GM23338 (cell line): ENCODE results near the gene VMP1. TPM values are rescaled to one million over a fixed set of nuclear protein-coding genes. Genes with fewer than 3 reads are reported as not detected.

ENCODE experiments used
- ATAC-seq: fragments of 200-7000 bp; cut with Tn5 transposase; 3 replicates; pipeline ENCODE4 v1.9.1; 2020
- DNase-seq: peaks from one replicate; pipeline ENCODE4 v3.0.0-alpha.2; 2015; ENCODE audit warnings: low spot score
- H2AFZ ChIP-seq: fragments of 200-600 bp; sonication (generic); 2 replicates; pipeline ENCODE4 v1.8.0; 2016; ENCODE audit warnings: antibody characterized with exemption, mild to moderate bottlenecking, moderate library complexity
- H3F3A ChIP-seq: fragments of 200-600 bp; sonication (generic); replicated peaks from 2 replicates; pipeline ENCODE4 v1.8.0; 2017; ENCODE audit warnings: antibody characterized with exemption, mixed run types, low read depth
- H3K27ac ChIP-seq: fragments of 200-600 bp; sonication (generic); 2 replicates; pipeline ENCODE4 v1.6.1; 2016; ENCODE audit warnings: low read depth
- H3K27me3 ChIP-seq: fragments of 200-600 bp; sonication (generic); 2 replicates; pipeline ENCODE4 v1.8.0; 2016; ENCODE audit warnings: mild to moderate bottlenecking, mixed run types, moderate library complexity; ENCODE audit not compliant: insufficient read depth
- H3K36me3 ChIP-seq: fragments of 200-600 bp; sonication (generic); 2 replicates; pipeline ENCODE4 v1.8.0; 2016; ENCODE audit warnings: mild to moderate bottlenecking; ENCODE audit not compliant: insufficient read depth
- H3K4me1 ChIP-seq: fragments of 200-600 bp; sonication (generic); 2 replicates; pipeline ENCODE4 v1.8.0; 2016; ENCODE audit warnings: mild to moderate bottlenecking, moderate library complexity; ENCODE audit not compliant: insufficient read depth
- H3K4me2 ChIP-seq: fragments of 200-600 bp; sonication (generic); 2 replicates; pipeline ENCODE4 v1.7.1; 2017; ENCODE audit warnings: mixed run types
- H3K4me3 ChIP-seq: fragments of 200-600 bp; sonication (generic); 2 replicates; pipeline ENCODE4 v1.6.1; 2016; ENCODE audit warnings: mixed run types
- H3K79me2 ChIP-seq: fragments of 200-600 bp; sonication (generic); replicated peaks from 2 replicates; pipeline ENCODE4 v1.8.0; 2017; ENCODE audit warnings: mild to moderate bottlenecking; ENCODE audit not compliant: insufficient read depth
- H3K9me2 ChIP-seq: fragments of 200-600 bp; sonication (generic); 2 replicates; pipeline ENCODE4 v1.8.0; 2017; ENCODE audit not compliant: insufficient read depth
- H4K20me1 ChIP-seq: fragments of 200-600 bp; sonication (generic); replicated peaks from 2 replicates; pipeline ENCODE4 v1.8.0; 2017; ENCODE audit warnings: mild to moderate bottlenecking; ENCODE audit not compliant: insufficient read depth
- H3K27ac Mint-ChIP-seq: 2 replicates; pipeline ENCODE4 v1.8.0; 2020; ENCODE audit warnings: inconsistent platforms, mild to moderate bottlenecking, moderate library complexity, mixed read lengths
- H3K27me3 Mint-ChIP-seq: 3 replicates; pipeline ENCODE4 v1.8.0; 2022; ENCODE audit warnings: low read depth, mild to moderate bottlenecking, moderate library complexity, mixed read lengths, inconsistent platforms; ENCODE audit not compliant: insufficient read depth, poor library complexity
- H3K36me3 Mint-ChIP-seq: 3 replicates; pipeline ENCODE4 v1.8.0; 2021; ENCODE audit warnings: low read depth, mild to moderate bottlenecking, inconsistent platforms, moderate library complexity, mixed read lengths
- H3K4me1 Mint-ChIP-seq: 3 replicates; pipeline ENCODE4 v1.8.0; 2020; ENCODE audit warnings: mild to moderate bottlenecking, inconsistent platforms, mixed read lengths
- H3K4me3 Mint-ChIP-seq: 3 replicates; pipeline ENCODE4 v1.8.0; 2021; ENCODE audit warnings: moderate library complexity, mild to moderate bottlenecking, inconsistent platforms, mixed read lengths
- H3K9me3 Mint-ChIP-seq: 3 replicates; pipeline ENCODE4 v1.8.0; 2020; ENCODE audit warnings: moderate library complexity, mild to moderate bottlenecking, inconsistent platforms, mixed read lengths
- EZH2 ChIP-seq: fragments of 200-600 bp; sonication (generic); IDR thresholded peaks from one replicate; pipeline ENCODE4 v1.8.0; 2017; ENCODE audit warnings: antibody characterized with exemption, mild to moderate bottlenecking, low read depth; ENCODE audit not compliant: unreplicated experiment
- NANOG ChIP-seq: IDR thresholded peaks from 2 replicates; pipeline ENCODE4 v1.6.1; 2016; ENCODE audit warnings: antibody characterized with exemption, borderline replicate concordance
- polyA plus RNA-seq: library from polyadenylated mRNA; unstranded; fragments of >200 nt; fragmentation: Nextera tagmentation; extraction: Ambion mirVana; gene quantifications from 2 replicates; pipeline ENCODE4 v1.2.1, GENCODE V29; 2016
- total RNA-seq: library from RNA; depleted of rRNA; stranded (reverse); fragments of >200 nt; shearing (Covaris generic); gene quantifications from 2 replicates; pipeline ENCODE4 v1.2.3, GENCODE V29; 2014
- TF ChIP-seq, protein P1 (sequence below), 2 experiments: fragments of 200-600 bp in 1 of 2; sonication (generic) in 1 of 2; conservative IDR thresholded peaks; 2 replicates each; pipeline versions ENCODE4 v1.5.1 to v1.6.1; 2016 to 2017; ENCODE audit warnings: antibody characterized with exemption in 2 of 2, low read depth in 2 of 2, mild to moderate bottlenecking in 2 of 2, moderate library complexity in 1 of 2
- TF ChIP-seq, protein P2 (sequence below): fragments of 250-450 bp; sonication (Bioruptor Pico); IDR thresholded peaks from 2 replicates; pipeline ENCODE4 v1.5.0; 2020; ENCODE audit warnings: mild to moderate bottlenecking, moderate library complexity

VMP1 gene
- total and polyA plus RNA-seq, 2 experiments from 2014 or later, result 70.1 to 112 TPM

DNA sequence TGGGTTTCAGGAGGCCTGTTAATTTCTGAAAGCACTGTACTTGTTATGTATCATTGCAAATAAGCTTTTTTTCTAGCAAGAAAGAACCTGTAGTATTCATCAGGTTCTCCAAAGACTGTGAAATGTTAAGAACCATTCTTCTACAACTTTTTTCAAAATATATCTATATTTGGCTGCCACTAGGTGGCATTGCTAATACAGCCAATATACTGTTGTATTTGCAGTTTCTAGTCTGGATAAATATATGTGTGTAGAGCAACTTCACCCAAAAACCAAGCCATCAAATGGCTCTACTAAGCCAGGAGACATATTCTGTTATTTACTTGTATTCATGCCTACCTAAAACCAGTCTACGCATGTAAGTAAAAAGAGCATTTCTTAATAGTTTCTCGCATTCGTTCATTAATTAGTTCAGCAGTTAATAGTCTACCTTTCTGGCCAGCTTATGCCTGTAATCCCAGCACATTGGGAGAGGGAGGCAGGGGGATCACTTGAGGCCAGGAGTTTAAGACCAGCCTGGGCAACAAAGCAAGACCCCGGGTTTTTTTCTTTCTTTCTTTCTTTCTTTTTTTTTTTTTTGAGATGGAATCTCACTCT is 39.5 kb downstream of the VMP1 start:
- DNase-seq, result peak; percentile 59
- Mint-ChIP-seq H3K27ac (no peak overlapping the region), H3K4me3 (no peak overlapping the region), H3K36me3 (peaks cover 18% of the 10 kb centered on the region), H3K27me3 (peaks cover 1% of the 10 kb centered on the region), H3K9me3 (peaks cover 11% of the 10 kb centered on the region), H3K4me1 (no peaks in the 10 kb centered on the region)
- Histone ChIP-seq H2AFZ (no peak overlapping the region), H4K20me1 (no peaks in the 10 kb centered on the region), H3F3A (no peaks in the 10 kb centered on the region), H3K27me3 (no peaks in the 10 kb centered on the region), H3K27ac (peak overlapping the region; percentile 14; the same call in 1 of the 2 replicates), H3K4me2 (no peak overlapping the region), H3K4me1 (no peaks in the 10 kb centered on the region), H3K9me2 (no peaks in the 10 kb centered on the region), H3K36me3 (peaks cover 4% of the 10 kb centered on the region; the same call in 1 of the 2 replicates), H3K4me3 (no peak overlapping the region), H3K79me2 (no peaks in the 10 kb centered on the region)
- no peak for TF ChIP-seq EZH2
- TF ChIP-seq, protein P1, sequence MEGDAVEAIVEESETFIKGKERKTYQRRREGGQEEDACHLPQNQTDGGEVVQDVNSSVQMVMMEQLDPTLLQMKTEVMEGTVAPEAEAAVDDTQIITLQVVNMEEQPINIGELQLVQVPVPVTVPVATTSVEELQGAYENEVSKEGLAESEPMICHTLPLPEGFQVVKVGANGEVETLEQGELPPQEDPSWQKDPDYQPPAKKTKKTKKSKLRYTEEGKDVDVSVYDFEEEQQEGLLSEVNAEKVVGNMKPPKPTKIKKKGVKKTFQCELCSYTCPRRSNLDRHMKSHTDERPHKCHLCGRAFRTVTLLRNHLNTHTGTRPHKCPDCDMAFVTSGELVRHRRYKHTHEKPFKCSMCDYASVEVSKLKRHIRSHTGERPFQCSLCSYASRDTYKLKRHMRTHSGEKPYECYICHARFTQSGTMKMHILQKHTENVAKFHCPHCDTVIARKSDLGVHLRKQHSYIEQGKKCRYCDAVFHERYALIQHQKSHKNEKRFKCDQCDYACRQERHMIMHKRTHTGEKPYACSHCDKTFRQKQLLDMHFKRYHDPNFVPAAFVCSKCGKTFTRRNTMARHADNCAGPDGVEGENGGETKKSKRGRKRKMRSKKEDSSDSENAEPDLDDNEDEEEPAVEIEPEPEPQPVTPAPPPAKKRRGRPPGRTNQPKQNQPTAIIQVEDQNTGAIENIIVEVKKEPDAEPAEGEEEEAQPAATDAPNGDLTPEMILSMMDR (conservative IDR thresholded peaks at IDR 0.05; ENCODE audit: low read depth in 2 of 2), result peak; percentile 54 to 81
- ATAC-seq, result no peak; the same call in 1 of the 3 replicates

DNA sequence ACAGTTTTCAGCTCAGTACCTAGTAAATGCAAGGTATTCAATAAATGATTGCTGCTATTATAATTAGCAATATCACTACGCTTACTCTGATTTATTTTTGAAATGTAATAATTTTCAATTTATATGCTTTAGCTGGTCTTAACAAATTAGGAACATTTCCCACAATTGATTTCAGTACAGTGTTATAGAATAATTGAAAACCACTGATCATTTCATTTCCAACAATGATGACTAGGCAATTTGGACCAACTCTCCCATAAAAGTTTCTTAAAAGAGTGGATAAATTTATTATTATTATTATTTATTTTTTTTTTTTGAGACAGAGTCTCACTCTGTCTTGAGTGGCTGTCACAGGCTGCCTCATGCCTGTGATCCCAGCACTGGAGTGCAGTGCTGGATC is 41.1 kb downstream of the VMP1 start:
- H3K27ac ChIP-seq, result no peak overlapping the region
- TF ChIP-seq, protein P1 (conservative IDR thresholded peaks at IDR 0.05; ENCODE audit: low read depth in 2 of 2), result no peak
- TF ChIP-seq, protein P2, sequence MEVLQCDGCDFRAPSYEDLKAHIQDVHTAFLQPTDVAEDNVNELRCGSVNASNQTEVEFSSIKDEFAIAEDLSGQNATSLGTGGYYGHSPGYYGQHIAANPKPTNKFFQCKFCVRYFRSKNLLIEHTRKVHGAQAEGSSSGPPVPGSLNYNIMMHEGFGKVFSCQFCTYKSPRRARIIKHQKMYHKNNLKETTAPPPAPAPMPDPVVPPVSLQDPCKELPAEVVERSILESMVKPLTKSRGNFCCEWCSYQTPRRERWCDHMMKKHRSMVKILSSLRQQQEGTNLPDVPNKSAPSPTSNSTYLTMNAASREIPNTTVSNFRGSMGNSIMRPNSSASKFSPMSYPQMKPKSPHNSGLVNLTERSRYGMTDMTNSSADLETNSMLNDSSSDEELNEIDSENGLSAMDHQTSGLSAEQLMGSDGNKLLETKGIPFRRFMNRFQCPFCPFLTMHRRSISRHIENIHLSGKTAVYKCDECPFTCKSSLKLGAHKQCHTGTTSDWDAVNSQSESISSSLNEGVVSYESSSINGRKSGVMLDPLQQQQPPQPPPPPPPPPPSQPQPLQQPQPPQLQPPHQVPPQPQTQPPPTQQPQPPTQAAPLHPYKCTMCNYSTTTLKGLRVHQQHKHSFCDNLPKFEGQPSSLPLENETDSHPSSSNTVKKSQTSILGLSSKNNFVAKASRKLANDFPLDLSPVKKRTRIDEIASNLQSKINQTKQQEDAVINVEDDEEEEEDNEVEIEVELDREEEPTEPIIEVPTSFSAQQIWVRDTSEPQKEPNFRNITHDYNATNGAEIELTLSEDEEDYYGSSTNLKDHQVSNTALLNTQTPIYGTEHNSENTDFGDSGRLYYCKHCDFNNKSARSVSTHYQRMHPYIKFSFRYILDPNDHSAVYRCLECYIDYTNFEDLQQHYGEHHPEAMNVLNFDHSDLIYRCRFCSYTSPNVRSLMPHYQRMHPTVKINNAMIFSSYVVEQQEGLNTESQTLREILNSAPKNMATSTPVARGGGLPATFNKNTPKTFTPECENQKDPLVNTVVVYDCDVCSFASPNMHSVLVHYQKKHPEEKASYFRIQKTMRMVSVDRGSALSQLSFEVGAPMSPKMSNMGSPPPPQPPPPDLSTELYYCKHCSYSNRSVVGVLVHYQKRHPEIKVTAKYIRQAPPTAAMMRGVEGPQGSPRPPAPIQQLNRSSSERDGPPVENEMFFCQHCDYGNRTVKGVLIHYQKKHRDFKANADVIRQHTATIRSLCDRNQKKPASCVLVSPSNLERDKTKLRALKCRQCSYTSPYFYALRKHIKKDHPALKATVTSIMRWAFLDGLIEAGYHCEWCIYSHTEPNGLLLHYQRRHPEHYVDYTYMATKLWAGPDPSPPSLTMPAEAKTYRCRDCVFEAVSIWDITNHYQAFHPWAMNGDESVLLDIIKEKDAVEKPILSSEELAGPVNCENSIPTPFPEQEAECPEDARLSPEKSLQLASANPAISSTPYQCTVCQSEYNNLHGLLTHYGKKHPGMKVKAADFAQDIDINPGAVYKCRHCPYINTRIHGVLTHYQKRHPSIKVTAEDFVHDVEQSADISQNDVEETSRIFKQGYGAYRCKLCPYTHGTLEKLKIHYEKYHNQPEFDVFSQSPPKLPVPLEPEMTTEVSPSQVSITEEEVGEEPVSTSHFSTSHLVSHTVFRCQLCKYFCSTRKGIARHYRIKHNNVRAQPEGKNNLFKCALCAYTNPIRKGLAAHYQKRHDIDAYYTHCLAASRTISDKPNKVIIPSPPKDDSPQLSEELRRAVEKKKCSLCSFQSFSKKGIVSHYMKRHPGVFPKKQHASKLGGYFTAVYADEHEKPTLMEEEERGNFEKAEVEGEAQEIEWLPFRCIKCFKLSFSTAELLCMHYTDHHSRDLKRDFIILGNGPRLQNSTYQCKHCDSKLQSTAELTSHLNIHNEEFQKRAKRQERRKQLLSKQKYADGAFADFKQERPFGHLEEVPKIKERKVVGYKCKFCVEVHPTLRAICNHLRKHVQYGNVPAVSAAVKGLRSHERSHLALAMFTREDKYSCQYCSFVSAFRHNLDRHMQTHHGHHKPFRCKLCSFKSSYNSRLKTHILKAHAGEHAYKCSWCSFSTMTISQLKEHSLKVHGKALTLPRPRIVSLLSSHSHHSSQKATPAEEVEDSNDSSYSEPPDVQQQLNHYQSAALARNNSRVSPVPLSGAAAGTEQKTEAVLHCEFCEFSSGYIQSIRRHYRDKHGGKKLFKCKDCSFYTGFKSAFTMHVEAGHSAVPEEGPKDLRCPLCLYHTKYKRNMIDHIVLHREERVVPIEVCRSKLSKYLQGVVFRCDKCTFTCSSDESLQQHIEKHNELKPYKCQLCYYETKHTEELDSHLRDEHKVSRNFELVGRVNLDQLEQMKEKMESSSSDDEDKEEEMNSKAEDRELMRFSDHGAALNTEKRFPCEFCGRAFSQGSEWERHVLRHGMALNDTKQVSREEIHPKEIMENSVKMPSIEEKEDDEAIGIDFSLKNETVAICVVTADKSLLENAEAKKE, result no peak
- no peak for TF ChIP-seq NANOG
- H3K27me3 ChIP-seq, result no peaks in the 10 kb centered on the region
- H3K36me3 ChIP-seq, result peaks cover 3% of the 10 kb centered on the region; the same call in 1 of the 2 replicates
- DNase-seq (no peak), ATAC-seq (no peak)
- no peak overlapping the region for H2AFZ ChIP-seq
- no peaks in the 10 kb centered on the region for H3K4me1 ChIP-seq
- Mint-ChIP-seq H3K27me3 (peaks cover 3% of the 10 kb centered on the region), H3K9me3 (peaks cover 3% of the 10 kb centered on the region; the same call in 2 of the 3 replicates), H3K27ac (no peak overlapping the region), H3K4me1 (no peaks in the 10 kb centered on the region), H3K36me3 (peaks cover 5% of the 10 kb centered on the region; the same call in 2 of the 3 replicates), H3K4me3 (no peak overlapping the region)
- no peaks in the 10 kb centered on the region for H3K9me2 ChIP-seq
- H3K79me2 ChIP-seq, result no peaks in the 10 kb centered on the region
- no peak overlapping the region for H3K4me2 ChIP-seq
- H4K20me1 ChIP-seq, result no peaks in the 10 kb centered on the region
- H3K4me3 ChIP-seq, result no peak overlapping the region
- no peaks in the 10 kb centered on the region for H3F3A ChIP-seq
